Epithelial cell of proximal tubule (primary cell): Measurements from ENCODE around the gene PRKCB. TPM values are rescaled to one million over a fixed set of nuclear protein-coding genes. Genes with fewer than 3 reads are reported as not detected.

ENCODE experiments used
- DNase-seq: peaks from one replicate; pipeline ENCODE4 v3.0.0-alpha.2; 2011; ENCODE audit warnings: low read depth
- H3K4me3 ChIP-seq: 2 replicates; pipeline ENCODE4 v1.5.1; 2011; ENCODE audit warnings: low read depth, mild to moderate bottlenecking, low read length
- total RNA-seq: library from RNA; depleted of rRNA; stranded (reverse); fragments of >200 nt; gene quantifications from 2 replicates; pipeline ENCODE4 v1.2.3, GENCODE V29; 2015
- TF ChIP-seq, protein P1 (sequence below): conservative IDR thresholded peaks from 2 replicates; pipeline ENCODE4 v1.5.1; 2012; ENCODE audit warnings: low read depth, mild to moderate bottlenecking, low read length

PRKCB gene
- total RNA-seq, 1 donor from 2014 or later, result not detected

DNA sequence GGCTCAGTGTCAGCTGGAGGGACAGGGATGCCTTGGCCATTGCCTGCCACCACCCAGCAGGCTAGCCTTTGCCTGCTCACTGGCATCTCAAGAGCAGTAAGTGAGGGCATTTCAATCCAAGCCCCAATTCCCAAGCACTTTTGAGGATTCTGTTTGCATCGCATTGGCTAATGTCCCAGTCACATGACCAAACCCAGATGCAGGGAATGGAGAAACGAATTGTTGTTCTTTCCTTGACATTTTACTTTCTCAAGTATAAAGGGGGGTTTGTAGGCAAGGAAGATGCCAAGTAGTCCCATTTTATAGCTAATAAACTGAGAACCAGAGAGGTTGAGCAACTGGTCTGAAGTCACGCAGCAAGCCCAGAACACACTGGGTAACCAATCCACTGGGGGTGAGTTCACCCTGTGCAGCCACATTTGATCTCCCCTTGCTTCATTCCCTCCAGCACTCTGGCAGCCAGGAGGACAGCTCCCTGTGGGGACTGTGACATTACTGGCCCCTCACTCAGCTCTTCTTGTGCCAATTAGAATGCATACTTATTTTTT, 226.6 kb downstream of the PRKCB start:
- no peak overlapping the region for H3K4me3 ChIP-seq
- TF ChIP-seq, protein P1, sequence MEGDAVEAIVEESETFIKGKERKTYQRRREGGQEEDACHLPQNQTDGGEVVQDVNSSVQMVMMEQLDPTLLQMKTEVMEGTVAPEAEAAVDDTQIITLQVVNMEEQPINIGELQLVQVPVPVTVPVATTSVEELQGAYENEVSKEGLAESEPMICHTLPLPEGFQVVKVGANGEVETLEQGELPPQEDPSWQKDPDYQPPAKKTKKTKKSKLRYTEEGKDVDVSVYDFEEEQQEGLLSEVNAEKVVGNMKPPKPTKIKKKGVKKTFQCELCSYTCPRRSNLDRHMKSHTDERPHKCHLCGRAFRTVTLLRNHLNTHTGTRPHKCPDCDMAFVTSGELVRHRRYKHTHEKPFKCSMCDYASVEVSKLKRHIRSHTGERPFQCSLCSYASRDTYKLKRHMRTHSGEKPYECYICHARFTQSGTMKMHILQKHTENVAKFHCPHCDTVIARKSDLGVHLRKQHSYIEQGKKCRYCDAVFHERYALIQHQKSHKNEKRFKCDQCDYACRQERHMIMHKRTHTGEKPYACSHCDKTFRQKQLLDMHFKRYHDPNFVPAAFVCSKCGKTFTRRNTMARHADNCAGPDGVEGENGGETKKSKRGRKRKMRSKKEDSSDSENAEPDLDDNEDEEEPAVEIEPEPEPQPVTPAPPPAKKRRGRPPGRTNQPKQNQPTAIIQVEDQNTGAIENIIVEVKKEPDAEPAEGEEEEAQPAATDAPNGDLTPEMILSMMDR, result no peak

DNA sequence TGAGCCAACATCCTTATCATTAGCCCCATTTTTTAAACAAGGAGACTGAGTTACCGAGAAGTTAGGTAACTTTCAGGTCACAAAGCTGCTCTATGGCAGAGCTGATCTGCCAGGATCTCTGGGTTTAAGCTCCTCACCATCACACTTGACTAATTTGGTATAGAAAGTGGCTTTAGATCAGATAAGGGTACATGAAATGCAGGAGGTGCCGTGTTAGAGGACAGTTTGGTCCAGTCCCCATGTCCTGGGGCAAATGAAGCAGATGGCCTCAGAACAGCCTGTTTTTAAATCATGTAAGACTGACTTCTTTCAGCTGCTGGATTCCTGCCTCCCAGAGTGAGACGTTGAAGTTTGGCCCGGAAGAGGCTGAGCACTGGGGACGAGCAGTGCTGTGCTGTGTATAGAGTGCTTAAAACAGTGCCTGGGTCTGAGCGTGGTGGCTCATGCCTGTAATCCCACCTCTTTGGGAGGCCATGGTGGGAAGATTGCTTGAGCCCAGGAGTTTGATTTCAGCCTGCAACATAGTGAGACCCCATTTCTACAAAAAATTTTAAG, 233.3 kb downstream of the PRKCB start:
- no peak overlapping the region for H3K4me3 ChIP-seq
- no peak for DNase-seq
- TF ChIP-seq, protein P1, result no peak

More for the DNA sequence above, 226.6 kb downstream of the PRKCB start:
- no peak for DNase-seq

DNA sequence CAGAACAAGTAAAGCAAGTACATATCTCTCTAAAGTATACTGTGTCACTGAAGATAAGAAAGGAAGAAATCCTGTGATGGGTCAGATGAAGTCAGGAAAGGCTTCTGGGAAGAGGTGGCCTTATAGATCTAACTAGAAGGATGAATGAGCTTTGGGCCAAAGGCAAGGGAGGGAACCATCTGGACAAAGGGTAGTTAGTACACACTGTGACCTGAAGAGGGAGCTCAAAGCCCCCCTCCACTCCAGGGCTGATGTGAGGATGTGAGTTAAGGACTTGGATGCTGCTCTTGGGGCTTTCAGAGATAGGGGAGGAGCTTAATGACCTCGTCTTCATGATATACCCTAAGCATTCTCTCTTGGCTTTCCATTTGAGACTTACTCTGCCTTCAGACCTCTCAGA, 235.1 kb downstream of the PRKCB start:
- no peak overlapping the region for H3K4me3 ChIP-seq
- no peak for DNase-seq
- TF ChIP-seq, protein P1, result peak; percentile 55

DNA sequence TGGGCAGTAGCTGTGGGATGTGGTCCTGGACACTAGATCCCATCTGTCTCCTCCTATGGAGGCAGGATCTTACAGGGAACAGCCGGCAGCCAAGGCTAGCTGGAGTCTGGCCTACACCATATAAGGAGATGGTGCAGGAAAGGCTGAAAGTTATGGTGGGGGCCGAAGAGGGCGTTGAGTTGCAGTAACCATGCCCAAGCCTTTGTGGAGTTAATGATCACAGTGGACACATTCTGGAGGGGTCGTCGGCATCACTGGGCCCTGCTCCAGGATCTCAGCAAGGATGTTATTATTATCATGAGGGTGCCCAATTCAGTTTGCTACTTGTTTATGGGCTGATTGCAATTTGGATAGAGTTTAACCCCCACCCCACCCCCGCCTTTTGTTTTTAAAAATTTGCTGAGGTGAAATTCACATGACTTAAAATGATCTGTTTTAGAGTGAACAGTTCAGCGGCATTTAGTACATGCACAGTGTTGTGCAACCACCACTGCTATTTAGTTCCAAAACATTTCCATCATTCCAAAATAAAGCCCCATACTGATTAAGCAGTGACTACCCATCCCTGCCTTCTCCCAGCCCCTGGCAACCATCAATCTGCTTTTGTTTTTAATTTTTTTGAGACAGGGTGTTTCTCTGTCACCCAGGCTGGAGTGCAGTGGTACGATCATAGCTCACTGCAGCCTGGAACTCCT, 236.0 kb downstream of the PRKCB start:
- TF ChIP-seq, protein P1, result no peak
- DNase-seq, result no peak
- no peak overlapping the region for H3K4me3 ChIP-seq

DNA sequence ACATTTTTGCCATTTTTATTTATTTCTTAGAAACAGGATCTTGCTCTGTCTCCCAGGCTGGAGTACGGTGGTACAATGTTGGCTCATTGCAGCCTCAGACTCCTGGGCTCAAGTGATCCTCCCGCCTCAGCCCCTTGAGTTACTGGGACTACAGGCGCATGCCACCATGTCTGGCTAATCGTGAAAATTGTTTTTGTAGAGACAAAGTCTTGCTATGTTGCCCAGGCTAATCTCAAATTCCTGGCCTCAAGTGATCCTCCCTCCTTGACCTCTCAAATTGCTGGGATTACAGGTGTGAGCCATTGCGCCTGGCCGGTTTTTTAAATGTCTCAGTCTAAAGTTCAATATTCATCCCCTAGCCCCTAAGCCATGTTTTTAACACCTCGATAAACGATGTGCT, 237.5 kb downstream of the PRKCB start:
- H3K4me3 ChIP-seq, result no peak overlapping the region
- TF ChIP-seq, protein P1, result no peak
- DNase-seq, result no peak

DNA sequence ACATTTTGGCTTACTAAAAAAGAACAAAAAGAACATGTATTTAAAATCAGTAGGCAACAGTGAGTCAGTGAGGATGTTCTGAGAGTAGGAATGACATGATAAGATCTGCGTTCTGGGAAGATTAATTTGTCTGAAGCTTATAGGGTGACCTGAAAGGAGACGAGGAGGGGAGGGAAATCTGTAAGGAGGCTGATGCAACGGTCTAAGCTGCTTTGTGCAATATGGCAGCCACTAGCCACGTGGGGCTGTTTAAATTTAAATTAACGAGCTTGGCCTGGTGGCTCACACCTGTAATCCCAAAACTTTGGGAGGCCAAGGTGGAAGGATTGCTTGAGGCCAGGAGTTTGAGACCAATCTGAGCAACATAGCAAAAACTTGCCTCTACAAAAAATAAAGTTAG, 238.8 kb downstream of the PRKCB start:
- no peak for DNase-seq
- no peak overlapping the region for H3K4me3 ChIP-seq
- TF ChIP-seq, protein P1, result no peak
